PC-3 (cell line): ENCODE measurements around the gene PAN3. TPM values are rescaled to one million over a fixed set of nuclear protein-coding genes. Genes with fewer than 3 reads are reported as not detected.

Experiments used
- total RNA-seq: library from RNA; depleted of rRNA; stranded (reverse); fragments of >200 nt; gene quantifications from 2 replicates; pipeline ENCODE4 v1.2.3, GENCODE V29; 2014; rRNA removed

Gene PAN3
- total RNA-seq, 1 experiment from 2014 or later = 14.6 TPM

Other genes starting within 250 kb of the PAN3 start
- gene PDX1, start 218.5 kb upstream of the PAN3 start, total RNA-seq = 0.17 TPM in 1 of 2 replicates, not detected in the other
- gene CDX2, start 169.2 kb upstream of the PAN3 start, total RNA-seq = 0.62 TPM in 1 of 2 replicates, not detected in the other
- gene URAD, start 149.9 kb upstream of the PAN3 start, total RNA-seq = not detected in 2 replicates
- gene FLT3, start 38.0 kb upstream of the PAN3 start, total RNA-seq = not detected in 2 replicates